Measurements from ENCODE around the gene TBXAS1.

GRCh38 chr7:139884441-139884840 lies 55.4 kb downstream of the TBXAS1 start:
- TF ChIP-seq CTCF (conservative IDR thresholded peaks at IDR 0.05; ENCODE audit: low read length) (no peak), EZH2phosphoT487 (IDR thresholded peaks at IDR 0.05; ENCODE audit: borderline replicate concordance, low read depth, low read length) (no peak)
